ENCODE data around the gene UST.

GRCh38 chr6:149033454-149033853 is 286.6 kb downstream of the UST start:
- TF ChIP-seq, protein P1, sequence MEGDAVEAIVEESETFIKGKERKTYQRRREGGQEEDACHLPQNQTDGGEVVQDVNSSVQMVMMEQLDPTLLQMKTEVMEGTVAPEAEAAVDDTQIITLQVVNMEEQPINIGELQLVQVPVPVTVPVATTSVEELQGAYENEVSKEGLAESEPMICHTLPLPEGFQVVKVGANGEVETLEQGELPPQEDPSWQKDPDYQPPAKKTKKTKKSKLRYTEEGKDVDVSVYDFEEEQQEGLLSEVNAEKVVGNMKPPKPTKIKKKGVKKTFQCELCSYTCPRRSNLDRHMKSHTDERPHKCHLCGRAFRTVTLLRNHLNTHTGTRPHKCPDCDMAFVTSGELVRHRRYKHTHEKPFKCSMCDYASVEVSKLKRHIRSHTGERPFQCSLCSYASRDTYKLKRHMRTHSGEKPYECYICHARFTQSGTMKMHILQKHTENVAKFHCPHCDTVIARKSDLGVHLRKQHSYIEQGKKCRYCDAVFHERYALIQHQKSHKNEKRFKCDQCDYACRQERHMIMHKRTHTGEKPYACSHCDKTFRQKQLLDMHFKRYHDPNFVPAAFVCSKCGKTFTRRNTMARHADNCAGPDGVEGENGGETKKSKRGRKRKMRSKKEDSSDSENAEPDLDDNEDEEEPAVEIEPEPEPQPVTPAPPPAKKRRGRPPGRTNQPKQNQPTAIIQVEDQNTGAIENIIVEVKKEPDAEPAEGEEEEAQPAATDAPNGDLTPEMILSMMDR (IDR thresholded peaks at IDR 0.05) = no peak
- TF ChIP-seq POLR2A (IDR thresholded peaks at IDR 0.05) = no peak

Measured in esophagus squamous epithelium (tissue), 4 donors.